ENCODE measurements around the gene MMP12.
A peak's percentile ranks its signal among the peaks of the same experiment; 100 is the strongest.

Gene MMP12

GRCh38 chr11:102830001-102830727, 44.6 kb downstream of the MMP12 start:
- no peak for TF ChIP-seq CTCF (conservative IDR thresholded peaks at IDR 0.05; ENCODE audit: low read depth, low read length)
- DNase-seq (ENCODE audit: low read depth): peak; percentile 19
- H3K4me3 ChIP-seq (ENCODE audit: low read depth, low read length): no peak overlapping the region

GRCh38 chr11:102829316-102830000, 45.3 kb downstream of the MMP12 start:
- no peak for TF ChIP-seq CTCF (conservative IDR thresholded peaks at IDR 0.05; ENCODE audit: low read depth, low read length)
- no peak for DNase-seq (ENCODE audit: low read depth)
- H3K4me3 ChIP-seq (ENCODE audit: low read depth, low read length): no peak overlapping the region

GRCh38 chr11:102824556-102824955, 50.2 kb downstream of the MMP12 start:
- TF ChIP-seq CTCF (conservative IDR thresholded peaks at IDR 0.05; ENCODE audit: low read depth, low read length): no peak
- peak; percentile 7 for DNase-seq (ENCODE audit: low read depth)
- no peak overlapping the region for H3K4me3 ChIP-seq (ENCODE audit: low read depth, low read length)

GRCh38 chr11:102819491-102819890, 55.3 kb downstream of the MMP12 start:
- TF ChIP-seq CTCF (conservative IDR thresholded peaks at IDR 0.05; ENCODE audit: low read depth, low read length): no peak
- no peak overlapping the region for H3K4me3 ChIP-seq (ENCODE audit: low read depth, low read length)
- no peak for DNase-seq (ENCODE audit: low read depth)

- no peak overlapping the region for H3K4me3 ChIP-seq (ENCODE audit: low read depth, low read length)
- no peak for DNase-seq (ENCODE audit: low read depth)
- no peak for TF ChIP-seq CTCF (conservative IDR thresholded peaks at IDR 0.05; ENCODE audit: low read depth, low read length)
Observed at GRCh38 chr11:102813484-102813883, 61.3 kb downstream of the MMP12 start.

All from choroid plexus epithelial cell (primary cell).